ENCODE measurements around the gene RNGTT.
A peak's percentile ranks its signal among the peaks of the same experiment; 100 is the strongest.

The RNGTT gene

DNA sequence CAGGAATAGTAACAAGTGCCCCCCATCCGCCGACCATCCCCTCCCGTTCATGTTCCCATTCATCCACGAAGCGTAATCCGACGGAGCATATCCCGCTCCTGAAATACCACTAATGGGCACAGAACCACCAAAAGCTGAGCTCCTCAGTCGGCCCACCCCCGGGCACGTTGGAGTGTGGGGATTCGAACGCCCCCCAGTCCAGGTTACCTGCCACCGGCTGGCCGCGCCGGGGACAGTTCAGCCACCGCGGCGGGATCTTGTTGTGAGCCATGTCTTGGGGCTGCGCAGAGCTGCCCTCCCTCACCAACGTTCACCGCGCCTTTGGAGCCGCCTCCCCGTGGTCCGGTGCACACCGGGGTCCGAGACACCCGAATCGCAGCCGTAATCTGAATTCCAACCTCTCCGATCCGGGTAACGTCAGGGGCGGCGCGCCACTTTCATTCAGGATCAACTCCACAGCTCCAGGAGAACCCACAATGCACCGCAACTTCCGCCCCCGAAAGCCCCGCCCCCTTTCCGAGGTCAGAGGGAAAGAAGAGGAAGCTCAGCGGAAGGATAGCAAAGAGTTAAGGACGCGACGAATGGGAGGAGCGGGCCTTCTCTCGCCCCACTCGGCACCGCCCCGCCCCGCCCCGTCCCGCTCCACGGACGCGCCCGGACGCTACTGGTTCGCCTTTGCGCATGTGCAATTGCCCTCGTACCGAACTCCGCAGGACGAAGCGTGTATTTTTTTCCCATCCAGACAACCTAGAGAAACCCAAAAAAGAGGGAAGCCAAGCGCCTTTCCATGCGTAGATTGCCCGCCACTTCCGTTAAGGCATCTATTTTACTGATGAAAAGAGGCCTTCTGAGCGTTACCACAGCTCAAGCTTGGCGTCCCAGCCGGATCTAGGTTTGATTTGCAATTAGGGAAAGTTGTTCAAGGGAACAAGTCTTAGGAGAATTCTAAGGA lies at the start of gene RNGTT:
Gene RNGTT, minus strand, starts transcription at position 480 of the 952 bp plus-strand sequence. Its CDS starts 209 bp downstream, at position 271.
- peak within 1 kb of the TSS; percentile 99 for H3K4me3 ChIP-seq (ENCODE audit: control insufficient read depth, low read depth, low read length)
- TF ChIP-seq, protein P1, sequence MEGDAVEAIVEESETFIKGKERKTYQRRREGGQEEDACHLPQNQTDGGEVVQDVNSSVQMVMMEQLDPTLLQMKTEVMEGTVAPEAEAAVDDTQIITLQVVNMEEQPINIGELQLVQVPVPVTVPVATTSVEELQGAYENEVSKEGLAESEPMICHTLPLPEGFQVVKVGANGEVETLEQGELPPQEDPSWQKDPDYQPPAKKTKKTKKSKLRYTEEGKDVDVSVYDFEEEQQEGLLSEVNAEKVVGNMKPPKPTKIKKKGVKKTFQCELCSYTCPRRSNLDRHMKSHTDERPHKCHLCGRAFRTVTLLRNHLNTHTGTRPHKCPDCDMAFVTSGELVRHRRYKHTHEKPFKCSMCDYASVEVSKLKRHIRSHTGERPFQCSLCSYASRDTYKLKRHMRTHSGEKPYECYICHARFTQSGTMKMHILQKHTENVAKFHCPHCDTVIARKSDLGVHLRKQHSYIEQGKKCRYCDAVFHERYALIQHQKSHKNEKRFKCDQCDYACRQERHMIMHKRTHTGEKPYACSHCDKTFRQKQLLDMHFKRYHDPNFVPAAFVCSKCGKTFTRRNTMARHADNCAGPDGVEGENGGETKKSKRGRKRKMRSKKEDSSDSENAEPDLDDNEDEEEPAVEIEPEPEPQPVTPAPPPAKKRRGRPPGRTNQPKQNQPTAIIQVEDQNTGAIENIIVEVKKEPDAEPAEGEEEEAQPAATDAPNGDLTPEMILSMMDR (IDR thresholded peaks at IDR 0.05; ENCODE audit: control insufficient read depth, insufficient read depth, low read depth, low read length, missing control alignments): no peak

DNA sequence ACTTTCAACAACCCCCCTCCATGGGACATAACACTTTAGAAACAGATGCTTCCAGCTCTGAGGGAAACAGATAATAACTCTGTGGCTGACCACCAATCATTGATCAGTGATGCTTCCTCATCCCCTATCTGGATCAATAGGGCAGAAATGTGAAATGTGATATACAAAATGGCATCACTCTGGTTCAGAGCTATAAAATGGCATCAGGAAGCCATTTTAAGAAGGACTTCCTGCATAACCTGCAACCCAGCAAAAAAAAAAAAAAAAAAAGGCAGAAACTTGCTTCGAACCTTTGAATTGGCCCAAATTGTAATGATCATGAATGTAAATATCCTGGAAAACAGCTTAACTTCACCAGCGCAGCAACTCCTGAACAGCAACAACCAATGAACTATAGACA lies 48.0 kb upstream of the RNGTT start:
- DNase-seq (ENCODE audit: low read depth): no peak
- no peak overlapping the region for H3K4me3 ChIP-seq (ENCODE audit: control insufficient read depth, low read depth, low read length)
- TF ChIP-seq, protein P1 (IDR thresholded peaks at IDR 0.05; ENCODE audit: control insufficient read depth, insufficient read depth, low read depth, low read length, missing control alignments): no peak

More for the DNA sequence above, at the start of gene RNGTT:
- DNase-seq (ENCODE audit: low read depth): peak; percentile 86

- TF ChIP-seq, protein P1 (IDR thresholded peaks at IDR 0.05; ENCODE audit: control insufficient read depth, insufficient read depth, low read depth, low read length, missing control alignments): no peak
- no peak for DNase-seq (ENCODE audit: low read depth)
- H3K4me3 ChIP-seq (ENCODE audit: control insufficient read depth, low read depth, low read length): no peak overlapping the region
These were observed 47.4 kb upstream of the RNGTT start for GRCh38 chr6:89010825-89011224.

DNA sequence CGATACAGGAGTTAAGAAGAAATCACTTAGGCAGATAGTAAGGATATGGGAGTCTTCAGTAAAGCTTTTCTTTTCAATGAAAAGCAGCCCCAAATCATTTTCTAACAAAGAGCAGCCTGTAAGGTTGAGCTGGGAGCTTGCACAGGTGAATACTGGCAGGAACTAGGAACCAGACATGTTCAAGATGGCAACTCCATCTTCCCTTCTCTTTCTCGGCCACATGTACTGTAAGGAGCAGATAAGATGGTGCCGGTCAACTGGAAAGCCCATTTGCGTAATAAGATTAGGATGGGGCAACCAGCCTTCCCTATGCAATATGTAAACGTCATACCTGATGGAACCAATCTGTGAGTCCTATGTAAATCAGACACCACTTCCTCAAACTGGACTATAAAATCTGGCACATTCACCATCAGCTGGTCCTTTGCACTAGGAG lies 46.2 kb upstream of the RNGTT start:
- no peak for DNase-seq (ENCODE audit: low read depth)
- H3K4me3 ChIP-seq (ENCODE audit: control insufficient read depth, low read depth, low read length): no peak overlapping the region
- TF ChIP-seq, protein P1 (IDR thresholded peaks at IDR 0.05; ENCODE audit: control insufficient read depth, insufficient read depth, low read depth, low read length, missing control alignments): no peak

- TF ChIP-seq, protein P1 (IDR thresholded peaks at IDR 0.05; ENCODE audit: control insufficient read depth, insufficient read depth, low read depth, low read length, missing control alignments): no peak
- DNase-seq (ENCODE audit: low read depth): no peak
- H3K4me3 ChIP-seq (ENCODE audit: control insufficient read depth, low read depth, low read length): no peak overlapping the region
These were observed 45.5 kb upstream of the RNGTT start for GRCh38 chr6:89008815-89009374.

DNA sequence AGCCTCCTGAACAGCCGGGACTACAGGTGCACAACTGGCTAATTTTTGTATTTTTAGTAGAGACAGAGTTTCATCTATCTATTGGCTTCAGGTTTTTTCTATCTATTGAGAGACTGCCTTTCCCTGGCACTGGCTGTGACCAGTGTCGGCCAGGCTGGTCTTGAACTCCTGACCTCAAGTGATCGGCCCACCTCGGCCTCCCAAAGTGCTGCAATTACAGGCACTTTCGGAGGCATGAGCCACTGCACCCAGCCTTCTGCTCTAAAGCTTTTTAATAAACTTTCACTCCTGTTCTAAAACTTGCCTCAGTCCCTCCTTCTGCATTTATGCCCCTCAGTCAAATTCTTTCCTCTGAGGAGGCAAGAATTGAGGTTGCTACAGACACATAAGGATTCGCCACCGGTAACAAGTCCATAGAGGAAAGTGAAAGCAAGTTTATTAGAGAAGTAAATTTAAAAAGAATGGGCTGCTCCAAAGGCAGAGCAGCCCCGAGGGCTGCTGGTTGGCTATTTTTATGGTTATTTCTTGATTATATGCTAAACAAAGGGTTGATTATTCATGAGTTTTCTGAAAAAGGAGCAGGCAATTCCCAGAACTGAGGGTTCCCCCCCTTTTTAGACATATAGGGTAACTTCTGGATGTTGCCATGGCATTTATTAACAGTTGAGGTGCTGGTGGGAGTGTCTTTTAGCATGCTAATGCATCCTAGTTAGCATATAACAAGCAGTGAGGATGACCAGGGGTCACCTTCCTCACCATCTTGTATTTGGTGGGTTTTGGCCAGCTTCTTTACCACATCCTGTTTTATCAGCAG lies 44.8 kb upstream of the RNGTT start:
- no peak for DNase-seq (ENCODE audit: low read depth)
- TF ChIP-seq, protein P1 (IDR thresholded peaks at IDR 0.05; ENCODE audit: control insufficient read depth, insufficient read depth, low read depth, low read length, missing control alignments): no peak
- H3K4me3 ChIP-seq (ENCODE audit: control insufficient read depth, low read depth, low read length): no peak overlapping the region
